ENCODE measurements around the gene SAMD4A.
A peak's percentile ranks its signal among the peaks of the same experiment; 100 is the strongest.

SAMD4A gene

GRCh38 chr14:54637270-54638134, 70.6 kb downstream of the SAMD4A start:
- DNase-seq, result no peak

GRCh38 chr14:54638135-54638446, 71.2 kb downstream of the SAMD4A start:
- no peak for DNase-seq

DNA sequence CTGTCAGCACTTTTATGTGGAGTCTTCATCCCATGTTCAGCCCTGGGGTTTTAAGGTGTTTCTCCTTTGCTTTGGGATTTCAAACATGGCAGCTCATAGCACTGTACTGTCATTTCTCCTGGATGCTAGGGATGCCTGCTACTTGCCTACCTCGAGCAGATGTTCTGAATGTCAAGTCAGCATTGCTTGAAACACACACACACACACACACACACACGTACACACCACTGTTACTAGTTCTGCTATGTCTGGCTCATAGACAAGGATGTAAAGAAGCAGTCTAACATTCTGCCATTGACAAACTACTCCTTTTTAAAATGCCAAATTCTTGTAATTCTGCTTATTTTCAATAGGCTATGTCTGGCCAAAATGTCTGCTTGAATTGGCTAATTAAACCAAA, 72.7 kb downstream of the SAMD4A start:
- no peak for DNase-seq

DNA sequence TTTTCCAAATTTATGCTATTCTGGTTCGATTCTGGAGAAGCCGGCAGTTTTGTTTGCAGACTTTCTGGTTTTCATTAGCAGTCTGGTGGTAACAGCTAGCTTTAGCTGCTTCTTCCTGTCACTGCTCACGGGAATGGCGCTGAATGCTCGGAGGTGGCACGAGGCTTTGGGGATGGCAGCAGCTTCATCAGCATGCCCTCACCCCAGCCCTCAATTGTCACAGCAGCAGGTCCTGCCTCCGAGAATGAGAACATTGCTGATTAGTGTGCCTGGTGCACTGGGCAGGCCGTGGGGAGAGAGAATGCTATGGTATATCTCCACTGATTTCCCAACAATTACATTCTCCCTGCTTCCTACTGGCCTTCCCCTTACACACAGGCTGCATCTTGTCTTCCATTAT, 73.6 kb downstream of the SAMD4A start:
- peak in 2 of 14 donors; percentile 17 to 42 for DNase-seq

- DNase-seq, result no peak
These were observed 75.2 kb downstream of the SAMD4A start for GRCh38 chr14:54642121-54642520.

DNA sequence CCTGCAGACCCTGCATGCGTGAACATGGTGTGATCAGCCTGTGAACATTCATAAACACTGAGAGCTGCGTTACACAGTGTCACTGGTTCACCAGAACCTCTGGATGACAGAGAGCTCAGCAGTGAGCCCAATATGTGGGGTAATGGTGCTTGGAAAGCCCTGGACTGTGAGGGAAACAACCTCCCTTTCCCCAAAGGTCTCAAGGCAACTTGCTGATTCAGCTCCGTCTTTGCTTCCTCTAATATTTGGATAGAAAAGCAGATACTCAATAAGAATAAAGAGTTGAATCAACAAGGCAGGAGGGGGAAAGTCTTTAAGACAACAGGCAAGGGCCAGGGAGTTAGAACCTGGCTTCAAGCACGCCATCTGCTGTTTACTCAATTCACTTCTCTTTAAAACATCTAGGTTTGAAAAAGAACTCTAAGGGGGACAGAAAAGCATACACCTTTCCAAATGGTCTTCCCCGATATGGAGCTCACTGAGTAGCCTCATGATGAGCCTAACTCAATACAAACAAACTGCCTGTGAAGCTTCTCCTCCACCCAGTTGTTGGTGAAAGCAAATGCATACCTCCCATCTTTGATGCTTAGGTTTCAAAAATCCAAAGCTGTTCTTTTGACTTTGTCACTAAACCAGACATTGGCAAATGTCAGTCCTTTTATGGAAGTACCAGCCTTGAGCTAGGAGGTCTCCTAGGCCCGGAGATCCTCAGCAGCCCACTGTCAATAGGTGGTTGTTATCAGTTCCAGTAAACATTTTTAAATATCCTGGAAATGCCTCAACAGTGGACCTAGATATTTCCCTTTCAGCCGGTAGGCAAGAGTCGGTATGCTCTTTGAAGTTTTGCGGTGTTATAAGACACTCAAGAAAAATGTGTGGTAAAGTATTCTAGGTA, 76.1 kb downstream of the SAMD4A start:
- no peak for DNase-seq

DNA sequence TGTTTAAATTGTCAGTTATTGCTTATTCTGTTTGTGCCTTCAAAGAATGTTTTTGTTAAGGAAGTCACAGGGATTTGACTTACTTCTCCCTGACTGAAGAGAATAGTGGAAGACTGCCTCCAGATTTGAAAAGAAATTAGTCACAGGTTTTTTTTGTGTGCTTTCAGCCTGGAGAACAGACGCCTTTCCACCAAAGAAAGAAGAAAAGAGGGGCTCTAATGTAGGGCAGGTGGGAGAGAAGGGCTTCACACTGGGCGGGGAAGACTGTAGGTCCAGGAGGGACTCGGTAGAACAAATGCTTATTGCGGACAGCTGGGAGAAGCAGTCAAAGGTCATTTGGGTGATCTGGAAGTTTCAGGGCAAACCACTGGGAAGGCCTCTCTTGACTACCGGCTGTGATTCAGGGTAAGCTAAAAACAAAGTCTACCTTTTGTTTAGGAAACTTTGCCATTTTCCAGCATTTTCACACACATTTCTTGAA, 76.8 kb downstream of the SAMD4A start:
- no peak for DNase-seq

- DNase-seq, result no peak
These were observed 78.7 kb downstream of the SAMD4A start for GRCh38 chr14:54645639-54646038.

GRCh38 chr14:54646626-54647025, 79.7 kb downstream of the SAMD4A start:
- DNase-seq, result no peak

GRCh38 chr14:54647378-54647777, 80.5 kb downstream of the SAMD4A start:
- DNase-seq, result no peak

DNA sequence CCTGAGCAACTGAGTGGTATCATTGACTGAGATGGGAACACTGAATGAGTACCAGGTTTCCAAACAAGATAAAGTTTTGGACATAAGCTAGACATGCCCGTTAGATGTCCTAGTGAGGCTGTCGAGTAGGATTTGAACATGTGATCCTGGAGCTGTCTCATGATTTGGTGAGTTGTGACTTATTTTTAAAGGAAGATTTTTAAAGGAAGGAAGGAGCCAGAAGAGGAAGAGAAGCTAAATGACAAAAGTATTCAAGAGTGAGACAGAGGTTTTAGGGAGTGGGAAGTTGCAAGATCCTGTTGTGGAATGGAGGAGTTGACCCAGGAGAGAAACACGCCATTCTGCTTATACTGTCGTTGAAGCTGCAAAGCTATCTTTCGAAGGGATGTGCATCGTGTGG, 82.1 kb downstream of the SAMD4A start:
- DNase-seq, result no peak

- peak in 9 of 14 donors; percentile 18 to 59 (median 39) for DNase-seq
These were observed 83.5 kb downstream of the SAMD4A start for GRCh38 chr14:54650331-54650958.

DNA sequence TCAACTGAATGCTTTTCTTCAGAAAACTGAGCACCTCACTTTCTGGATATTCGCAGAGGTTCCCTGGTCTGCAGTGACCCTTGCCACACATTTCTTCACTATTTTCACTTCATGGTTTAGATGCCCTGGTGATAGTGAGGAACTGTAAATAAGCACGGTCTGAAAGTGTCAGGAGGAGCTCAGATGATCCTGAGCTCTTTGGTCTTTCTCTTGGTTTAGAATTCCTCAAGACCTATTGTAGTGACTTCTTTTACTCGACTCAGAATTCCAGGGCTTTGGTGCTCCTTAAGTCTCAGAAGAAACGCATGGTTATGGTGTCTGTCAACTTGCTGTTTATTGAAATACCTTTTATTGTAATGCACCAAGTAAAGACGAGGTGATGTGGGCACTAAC, 84.0 kb downstream of the SAMD4A start:
- DNase-seq, result no peak

- no peak for DNase-seq
These were observed 84.7 kb downstream of the SAMD4A start for GRCh38 chr14:54651649-54652048.

GRCh38 chr14:54652188-54652587, 85.3 kb downstream of the SAMD4A start:
- no peak for DNase-seq

- no peak for DNase-seq
These were observed 85.7 kb downstream of the SAMD4A start for GRCh38 chr14:54652605-54653052.

- no peak for DNase-seq
These were observed 87.0 kb downstream of the SAMD4A start for GRCh38 chr14:54653712-54654469.

- DNase-seq, result no peak
These were observed 87.7 kb downstream of the SAMD4A start for GRCh38 chr14:54654605-54655004.

DNA sequence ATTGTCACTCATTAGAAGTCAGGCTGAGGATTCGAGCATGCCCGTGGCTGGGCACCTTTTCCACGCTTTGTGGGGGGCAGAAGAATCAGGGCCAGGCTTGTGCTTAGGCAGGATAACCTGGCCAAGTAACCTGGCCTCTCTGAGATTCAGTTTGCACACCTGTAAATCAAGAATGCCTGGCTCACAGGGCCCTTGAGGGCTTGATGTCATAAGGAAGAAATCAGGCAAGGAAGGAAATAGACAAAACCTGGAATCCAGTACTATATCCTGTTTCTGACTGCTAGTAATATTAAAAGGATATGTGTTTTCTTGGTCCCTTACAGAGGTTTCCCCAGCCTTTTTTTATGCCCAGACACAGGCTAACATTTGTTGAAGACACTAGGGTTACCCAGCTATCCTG, 91.9 kb downstream of the SAMD4A start:
- DNase-seq, result no peak

- no peak for DNase-seq
These were observed 92.4 kb downstream of the SAMD4A start for GRCh38 chr14:54659365-54659764.

DNA sequence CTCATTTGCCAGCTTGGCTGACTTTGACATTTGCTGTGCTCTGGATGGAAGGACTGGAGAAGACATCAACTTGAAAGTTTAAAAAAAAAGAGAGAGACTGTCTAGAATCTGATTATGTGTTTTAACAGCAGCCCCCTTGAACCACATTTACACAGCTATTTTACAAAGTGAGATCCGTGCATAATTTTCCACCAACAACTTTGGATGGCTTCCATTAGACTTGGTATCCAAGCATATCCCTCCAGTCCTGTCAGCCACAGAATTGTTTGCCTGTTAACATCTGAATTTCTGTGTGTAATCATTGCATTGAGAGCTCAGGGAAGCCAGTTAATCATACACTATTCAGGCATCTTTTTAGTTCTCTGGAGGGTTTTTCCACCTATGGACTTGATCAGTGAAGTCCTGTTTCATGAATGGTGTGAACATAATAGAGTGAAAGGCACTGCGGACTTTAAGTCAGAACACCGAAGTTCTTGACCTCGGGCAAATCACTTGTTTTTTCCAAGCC, 93.7 kb downstream of the SAMD4A start:
- no peak for DNase-seq

All from C1 segment of cervical spinal cord (tissue), 14 donors.